EL (cell line): ENCODE measurements around the gene RNU1-1.
"Not testable (repeated sequence)": the region's sequence is repeated elsewhere in the genome, so short reads cannot be mapped to it uniquely, and the experiment has no call there.

Source experiments
- DNase-seq: peaks from one replicate; pipeline ENCODE4 v3.0.0-alpha.2; 2016

RNU1-1 gene

DNA sequence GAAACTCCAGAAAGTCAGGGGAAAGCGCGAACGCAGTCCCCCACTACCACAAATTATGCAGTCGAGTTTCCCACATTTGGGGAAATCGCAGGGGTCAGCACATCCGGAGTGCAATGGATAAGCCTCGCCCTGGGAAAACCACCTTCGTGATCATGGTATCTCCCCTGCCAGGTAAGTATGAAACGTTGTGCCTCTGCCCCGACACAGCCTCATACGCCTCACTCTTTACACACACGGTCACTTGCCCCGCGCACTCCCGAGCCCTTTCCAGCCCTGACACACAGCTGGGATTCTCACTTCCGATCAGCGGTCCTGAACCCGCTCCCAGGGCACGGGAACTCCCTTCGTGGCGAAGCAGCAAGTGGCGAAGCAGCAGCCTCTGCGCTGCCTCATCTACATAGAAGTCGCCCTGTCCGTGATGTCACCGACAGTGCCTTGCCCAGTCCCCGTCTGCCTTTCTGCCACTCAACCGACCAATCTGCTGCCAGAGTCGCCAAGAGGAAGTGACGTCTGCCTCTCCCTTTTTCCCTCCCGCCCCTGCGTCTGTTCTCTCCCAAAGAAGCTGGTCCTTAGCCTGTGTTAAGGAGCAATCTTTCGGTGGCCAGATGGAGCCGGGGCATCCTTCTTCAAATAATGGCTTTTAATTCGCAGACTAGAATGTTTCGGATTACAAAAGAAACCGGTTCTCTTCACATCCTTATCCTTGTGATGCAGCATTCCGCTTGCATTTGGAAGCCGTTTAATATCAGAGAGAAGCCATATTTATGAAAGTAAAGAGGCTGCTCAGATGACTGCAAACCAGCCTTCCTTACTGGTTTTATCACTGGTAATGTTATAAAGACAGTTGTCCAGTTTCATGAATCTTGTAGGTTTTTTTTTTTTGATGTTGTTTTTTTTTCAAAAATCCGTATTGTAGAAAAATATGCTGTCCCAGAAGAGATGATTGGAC lies at the start of gene RNU1-1:
Gene RNU1-1 (minus strand): TSS at position 179 of the 949 bp plus-strand sequence.
- DNase-seq = peak; percentile 79

DNA sequence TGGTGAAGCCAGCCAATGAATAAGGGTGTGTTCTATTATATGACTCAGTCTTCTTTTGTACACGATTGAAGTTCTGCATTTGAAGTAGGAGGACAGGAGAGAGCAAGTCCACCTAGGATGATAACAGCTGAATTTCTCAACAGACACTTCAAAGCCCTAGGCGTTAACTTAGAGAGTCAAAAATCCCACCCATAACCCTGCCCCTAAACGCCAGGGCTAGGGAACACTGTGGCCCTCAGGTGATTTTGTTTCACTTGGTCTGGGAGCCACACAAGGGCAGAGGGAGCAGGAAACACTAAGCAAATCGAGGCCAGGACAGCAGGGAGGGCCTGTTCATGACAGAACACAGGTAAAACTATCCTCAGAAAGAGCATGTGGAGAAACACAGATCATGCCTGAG lies 47.0 kb upstream of the RNU1-1 start:
- DNase-seq = not testable (repeated sequence)

DNA sequence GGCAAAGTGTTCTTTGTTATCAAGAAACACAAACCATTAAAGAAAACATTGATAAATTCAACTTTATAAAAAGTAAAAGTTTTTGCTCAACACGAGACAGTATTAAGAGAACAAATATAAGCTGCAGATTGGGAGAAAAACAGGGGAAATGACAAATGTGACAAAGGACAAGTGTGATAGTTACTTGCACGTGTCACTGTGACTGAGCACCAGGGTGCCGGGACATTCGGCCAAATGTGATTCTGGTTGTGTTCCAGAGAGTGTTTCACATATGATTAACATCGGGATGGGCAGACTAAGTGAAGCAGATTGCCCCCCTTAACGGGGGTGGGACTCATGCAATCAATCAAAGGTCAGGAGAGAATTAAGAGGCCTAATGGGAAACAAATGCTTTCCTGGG lies 46.4 kb upstream of the RNU1-1 start:
- DNase-seq = not testable (repeated sequence)

DNA sequence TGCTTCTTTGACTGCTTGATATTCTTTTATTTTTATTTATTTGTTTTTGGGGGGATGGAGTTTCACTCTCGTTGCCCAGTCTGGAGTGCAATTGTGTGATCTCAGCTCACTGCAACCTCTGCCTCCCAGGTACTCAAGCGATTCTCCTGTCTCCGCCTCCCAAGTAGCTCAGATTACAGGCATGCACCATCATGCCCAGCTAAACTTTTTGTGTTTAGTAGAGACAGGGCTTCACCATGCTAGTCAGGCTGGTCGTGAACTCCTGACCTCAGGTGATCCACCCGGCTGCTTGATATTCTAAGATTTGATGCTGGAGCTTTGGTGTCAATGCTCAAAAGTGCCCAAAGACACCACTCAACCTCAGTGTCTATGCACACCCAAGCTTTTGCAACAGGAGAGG lies 45.6 kb upstream of the RNU1-1 start:
- not testable (repeated sequence) for DNase-seq

DNA sequence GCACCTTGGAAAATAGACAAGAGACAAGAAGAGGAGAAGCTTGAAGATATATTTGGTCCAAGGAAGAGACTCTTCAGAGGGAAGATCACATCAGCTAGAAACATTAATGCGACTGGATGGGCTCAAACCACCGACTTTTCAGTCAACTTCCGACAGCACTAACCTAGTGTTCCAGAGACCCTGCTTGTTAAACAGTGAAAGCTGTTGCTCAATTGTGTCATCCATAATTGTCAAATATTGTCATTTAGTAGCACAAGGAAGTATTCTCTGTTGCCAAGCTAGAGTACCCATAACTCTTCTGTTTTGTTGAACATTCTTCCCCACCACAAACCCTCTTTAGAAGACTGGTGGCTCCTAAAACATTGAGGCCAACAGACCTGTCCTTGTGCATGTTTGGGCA lies 42.9 kb upstream of the RNU1-1 start:
- not testable (repeated sequence) for DNase-seq

DNA sequence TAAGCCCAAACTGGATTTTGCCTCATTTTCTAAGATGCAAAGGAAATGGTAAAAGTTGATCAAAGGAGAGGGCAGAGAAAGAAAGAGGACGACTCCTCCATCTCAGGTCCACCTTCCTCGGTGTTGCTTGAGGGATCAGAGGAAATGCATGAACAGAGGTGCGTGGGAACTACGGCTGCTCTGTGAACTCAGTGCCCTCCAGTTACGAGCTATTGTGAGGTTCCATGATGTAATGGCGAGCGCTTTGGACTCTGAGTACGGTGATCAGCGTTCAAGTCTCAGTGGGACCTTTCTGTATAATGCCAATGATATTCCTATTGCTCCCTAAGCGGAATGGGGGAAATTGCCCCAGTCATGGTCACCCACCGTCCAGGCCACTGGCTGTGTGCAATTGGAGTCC lies 39.2 kb upstream of the RNU1-1 start:
- not testable (repeated sequence) for DNase-seq

DNA sequence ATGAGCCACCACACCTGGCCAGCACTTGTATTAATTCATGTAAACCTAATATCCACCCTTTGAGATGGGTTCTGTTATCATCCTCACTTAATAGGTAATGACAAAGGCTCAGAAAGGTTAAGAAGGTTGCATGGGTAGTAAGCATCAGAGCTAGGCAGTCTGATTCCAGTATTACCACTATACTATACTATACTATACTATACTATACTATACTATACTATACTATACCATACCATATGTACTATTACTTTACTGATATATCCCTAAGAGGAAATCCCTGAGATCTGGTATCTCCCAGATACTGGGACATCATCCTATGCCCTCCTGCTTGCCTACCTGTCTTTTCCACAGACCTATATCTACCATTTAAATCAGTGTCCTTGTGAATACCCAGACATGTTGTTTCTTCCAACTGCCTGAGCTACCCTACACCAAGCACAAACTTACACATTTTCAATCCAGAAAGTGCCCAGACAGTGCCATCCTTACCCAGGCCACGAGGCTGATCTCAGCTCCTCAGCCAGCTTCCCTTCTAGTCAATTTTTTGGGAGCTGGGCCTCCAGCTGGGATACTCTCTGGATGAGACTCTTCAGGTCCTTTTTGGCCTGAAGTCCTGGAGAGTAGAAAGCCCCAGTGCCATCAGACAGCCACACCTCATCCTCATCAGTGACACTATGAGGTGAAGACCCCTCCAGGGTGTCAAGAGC lies 36.3 kb upstream of the RNU1-1 start:
- DNase-seq = not testable (repeated sequence)

DNA sequence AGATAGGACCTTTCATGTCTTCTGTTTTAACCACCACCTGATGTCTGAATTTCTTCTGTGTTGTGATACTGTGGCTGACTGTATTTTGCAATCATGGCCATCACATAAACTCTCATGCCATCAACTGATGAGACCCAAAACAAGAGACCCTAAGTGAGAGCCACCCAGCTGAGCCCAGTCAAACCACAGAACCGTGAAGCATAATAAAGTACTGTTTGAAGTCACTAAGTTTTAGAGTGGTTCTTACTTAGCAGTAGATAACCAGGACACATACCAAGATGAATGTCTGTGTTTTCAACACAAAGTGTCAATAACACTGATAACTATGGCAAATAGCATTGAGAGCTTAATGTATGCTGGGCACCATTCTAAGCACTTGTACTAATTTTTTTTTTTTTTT lies 35.5 kb upstream of the RNU1-1 start:
- not testable (repeated sequence) for DNase-seq

DNA sequence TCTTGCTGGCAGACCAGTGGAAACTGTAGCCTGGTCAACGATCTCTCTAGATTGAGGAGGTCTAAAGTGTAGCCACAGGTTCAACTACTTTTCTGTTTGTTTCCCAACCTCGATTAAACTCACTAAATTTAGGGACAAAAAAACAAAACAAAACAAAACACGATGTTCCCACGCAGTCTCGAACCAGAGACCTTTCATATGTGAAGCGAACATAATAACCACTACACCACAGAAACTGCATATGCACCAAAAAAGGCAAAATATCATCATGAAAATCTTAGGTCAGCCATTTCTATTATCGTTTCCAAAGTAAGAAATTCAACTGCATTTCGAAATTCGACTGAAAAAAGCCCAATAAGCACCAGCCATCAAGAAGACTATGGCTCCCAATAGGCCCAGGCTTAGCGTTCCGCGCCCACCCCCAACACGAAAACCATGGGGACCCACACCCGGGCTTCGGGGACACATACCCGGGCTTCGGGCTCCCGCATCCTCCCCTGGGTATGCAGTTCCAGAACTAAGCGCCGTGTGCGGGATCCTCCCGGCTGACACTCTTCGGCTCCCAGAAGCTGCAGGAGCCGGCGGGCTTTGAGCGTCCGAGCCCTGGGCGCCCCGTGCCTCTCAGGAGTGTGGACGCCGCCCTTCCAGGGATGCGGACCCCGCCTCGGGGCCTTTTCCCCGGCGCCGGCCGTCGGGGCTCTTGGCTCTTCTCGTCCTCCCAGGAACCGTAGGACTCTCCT lies 33.6 kb upstream of the RNU1-1 start:
- DNase-seq = not testable (repeated sequence)

DNA sequence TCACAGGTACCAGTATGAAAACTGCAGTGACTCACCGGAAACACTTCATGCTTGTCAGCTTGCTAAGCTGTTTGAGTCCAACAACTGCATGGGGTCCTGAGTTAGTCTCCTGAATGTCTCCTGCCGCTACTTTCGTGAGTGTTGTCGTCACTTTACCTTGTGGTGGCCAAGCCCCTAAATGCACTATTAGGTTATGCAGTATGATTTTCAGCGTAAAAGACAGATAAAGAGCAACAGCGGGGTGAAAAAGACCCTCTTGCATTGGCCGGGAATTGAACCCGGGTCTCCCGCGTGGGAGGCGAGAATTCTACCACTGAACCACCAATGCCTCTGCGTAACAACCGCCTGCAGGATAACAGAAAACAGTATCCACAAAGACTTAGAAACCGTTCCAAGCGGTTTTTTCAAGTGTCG lies 31.6 kb upstream of the RNU1-1 start:
- peak; percentile 77 for DNase-seq

DNA sequence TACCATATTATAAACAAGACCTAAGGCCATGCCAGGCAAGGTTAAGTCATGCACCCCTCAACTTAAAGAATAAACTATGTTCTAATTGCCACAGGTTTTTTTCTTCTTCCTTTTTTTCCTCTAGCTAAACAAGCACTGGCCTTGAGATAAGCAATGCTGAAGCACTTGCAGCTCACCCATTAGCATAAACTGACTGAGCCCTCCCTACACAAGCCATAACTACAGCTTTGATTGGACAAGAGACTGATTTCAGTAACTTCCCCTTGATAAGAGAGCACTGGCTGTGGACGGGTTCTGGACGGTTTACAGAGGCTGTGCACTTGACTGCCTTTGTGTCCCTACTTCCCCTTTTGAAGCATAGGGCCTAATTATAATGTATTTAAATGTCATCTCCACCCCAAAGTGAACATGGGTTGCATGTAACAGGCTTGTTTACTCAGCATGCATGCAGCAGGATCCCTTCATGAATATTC lies 26.4 kb upstream of the RNU1-1 start:
- not testable (repeated sequence) for DNase-seq

DNA sequence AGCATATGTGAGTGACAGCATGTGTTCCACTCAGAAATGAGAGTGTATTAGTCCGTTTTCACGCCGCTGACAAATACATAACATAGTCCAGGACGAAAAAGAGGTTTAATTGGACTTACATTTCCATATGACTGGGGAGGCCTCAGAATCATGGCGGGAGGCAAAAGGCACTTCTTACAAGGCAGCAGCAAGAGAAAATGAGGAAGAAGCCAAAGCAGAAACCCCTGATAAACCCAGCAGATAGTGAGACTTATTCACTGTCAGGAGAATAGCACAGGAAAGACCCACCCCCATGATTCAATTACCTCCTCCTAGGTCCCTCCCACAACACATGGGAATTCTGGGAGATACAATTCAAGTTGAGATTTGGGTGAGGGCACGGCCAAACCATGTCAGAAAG lies 23.4 kb upstream of the RNU1-1 start:
- not testable (repeated sequence) for DNase-seq

DNA sequence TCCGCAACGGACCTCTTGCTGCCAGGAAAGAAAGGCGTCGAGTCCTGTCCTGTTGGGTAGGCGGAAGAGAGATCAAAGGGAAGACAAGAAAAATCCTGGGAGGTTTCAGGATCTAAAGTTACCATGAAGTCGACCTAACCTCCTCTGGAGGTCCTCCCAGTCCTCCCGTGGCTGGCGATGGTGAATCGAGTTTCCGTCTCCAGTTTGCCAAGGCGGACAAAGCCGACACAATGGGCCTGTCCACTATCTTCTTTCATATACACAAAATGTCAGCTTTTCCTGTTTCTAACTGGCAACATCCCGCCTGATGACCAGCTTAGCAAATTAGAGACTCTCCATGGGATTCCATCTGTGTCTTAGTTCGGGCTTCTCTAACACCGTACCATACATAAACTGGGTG lies 22.7 kb upstream of the RNU1-1 start:
- DNase-seq = not testable (repeated sequence)

DNA sequence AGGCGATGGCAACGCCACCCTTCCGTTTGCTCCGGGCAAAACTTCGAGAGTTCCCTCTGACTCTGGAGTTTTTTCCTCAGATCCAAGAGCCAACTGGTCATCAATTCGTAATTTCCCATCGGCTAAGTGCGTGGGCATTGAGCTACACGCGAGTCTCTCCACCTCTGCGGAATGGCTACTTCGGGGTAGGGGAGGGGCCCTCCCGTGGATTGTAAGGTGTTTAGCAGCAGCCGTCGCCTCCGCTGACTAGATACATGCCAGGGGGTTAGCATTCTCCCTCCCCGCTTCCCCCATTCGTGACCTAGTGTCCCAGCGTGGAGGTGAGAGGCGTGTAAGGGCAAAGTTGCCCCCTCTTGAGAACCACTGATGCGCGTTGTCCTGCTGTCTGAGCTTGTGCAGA lies 21.8 kb upstream of the RNU1-1 start:
- not testable (repeated sequence) for DNase-seq

DNA sequence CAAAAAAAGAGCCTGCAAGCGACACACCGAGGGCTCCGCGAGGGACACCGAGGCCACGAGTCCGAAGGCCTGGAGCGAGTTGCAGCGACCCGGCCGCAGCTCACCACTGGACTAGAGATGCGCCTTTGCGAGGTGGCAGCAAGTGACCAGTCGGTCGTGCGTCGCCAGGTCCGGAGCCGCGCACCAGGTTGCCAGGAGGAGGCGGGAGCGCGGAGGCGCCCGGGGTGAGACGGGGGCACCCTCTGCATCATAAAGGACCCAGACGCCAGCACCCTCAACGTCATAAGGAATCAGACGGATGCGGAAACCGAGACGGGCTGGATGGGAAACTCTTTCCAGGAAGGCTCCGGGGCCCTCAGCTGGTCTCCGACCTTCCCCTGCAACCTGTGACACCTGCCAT lies 21.4 kb upstream of the RNU1-1 start:
- peak; percentile 18 for DNase-seq

DNA sequence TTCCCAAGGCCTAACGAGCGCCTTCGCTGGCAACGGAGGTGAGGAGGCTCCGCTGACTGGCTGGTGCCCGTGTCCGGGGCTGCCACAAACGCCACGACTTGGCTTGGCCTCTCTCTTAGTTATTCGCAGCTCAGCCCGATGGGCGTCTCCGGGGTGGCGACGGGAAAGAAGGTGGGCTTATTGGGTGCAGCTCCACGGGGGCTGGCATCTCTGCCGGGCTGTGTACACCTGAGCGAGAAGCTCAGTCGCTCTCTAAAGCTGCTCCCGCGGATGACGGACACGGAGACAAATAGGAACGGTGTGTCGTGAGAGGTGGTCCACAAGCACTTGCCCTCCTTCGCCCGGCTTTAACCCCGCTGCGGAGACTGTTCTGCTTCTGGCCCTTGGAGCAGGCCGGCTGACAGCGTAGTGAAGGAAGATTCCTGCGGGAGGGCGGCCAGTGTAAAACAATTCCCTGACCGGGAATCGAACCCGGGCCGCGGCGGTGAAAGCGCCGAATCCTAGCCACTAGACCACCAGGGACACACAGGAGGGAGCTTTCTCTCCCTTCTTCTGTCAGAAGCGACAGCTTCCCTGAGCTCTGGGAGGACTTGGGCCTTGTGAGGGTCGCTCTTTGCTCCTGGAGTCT lies 20.9 kb upstream of the RNU1-1 start:
- peak; percentile 86 for DNase-seq

DNA sequence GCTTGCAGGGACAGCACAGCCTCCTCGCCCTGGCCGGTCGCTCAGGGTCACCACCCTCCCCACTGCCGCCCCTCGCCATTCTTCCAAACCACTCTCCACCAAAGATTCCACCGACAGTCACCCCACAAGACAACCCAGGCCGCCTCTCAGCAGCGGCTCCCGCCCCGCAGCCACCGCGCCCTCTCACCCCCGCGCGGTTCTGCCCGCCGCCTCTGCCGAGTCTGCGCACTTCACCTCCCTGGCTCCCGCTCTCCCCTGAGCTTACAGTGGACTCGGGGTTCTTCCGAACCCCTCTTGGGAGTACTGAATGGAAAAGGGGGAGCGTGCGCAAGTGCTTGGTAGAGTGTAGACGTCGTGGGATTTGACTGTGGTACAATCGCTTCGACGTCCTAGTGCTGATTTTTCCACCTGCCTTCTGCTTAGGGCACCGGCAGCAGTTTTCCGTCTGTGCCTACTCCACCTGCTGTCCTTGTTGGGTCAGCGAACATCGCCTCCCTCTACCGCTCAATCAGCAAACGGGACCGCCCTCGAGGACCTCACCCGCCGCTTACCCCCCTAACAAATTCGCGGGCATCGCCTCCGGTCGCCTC lies 20.2 kb upstream of the RNU1-1 start:
- peak; percentile 8 for DNase-seq

DNA sequence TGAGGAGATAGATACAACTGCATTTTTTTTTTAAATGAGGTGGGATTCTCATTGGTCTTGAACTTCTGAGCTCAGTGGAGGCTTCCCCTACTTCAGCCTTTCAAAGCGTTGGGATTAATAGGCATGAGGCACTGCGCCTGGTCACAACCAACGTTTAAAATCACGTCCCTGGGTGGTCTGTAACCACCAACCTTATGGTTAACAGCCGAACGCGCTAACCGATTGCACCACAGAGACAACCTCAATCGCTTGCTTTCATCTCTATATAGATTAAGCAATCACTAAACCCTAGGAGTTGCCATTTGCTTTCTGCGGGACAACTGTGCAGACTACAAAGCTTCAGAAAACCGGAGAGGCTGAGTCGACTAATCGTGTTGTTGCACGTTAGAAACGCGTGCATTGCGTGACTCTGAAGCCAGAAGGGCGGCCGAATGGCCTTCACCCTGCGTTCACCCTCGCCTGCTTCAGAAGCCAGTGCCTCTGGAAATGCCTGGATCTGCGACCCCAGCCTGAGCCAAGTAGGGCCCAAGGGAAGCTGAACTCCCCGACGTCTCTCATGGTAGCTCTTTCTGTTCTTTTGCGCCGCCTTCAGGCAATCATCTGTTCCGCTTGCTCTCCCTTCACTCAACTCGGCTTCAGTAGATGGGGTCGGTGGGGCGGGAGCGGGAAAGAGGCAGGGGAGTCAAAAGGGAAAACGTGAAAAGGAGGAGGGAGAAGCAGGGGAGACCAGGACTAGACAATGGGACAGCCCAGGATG lies 18.3 kb upstream of the RNU1-1 start:
- DNase-seq = not testable (repeated sequence)

DNA sequence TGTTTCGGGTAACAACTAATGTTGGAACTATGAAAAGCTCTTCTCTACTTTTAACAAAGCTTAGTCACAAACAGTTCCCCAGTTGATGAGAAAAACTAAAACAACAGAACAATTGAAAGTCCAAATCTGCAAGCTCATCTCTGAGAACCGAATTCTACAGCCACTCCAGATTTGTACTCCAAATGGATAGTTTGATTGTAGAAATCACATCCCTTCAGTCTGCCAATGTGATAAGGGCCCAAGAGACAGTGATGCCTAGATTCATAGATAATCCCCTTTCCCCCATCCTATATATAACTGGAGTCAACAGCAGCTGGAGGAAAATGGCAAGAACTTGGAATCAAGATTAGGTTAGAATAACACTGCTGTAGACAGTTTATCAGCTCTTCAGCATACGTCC lies 14.3 kb upstream of the RNU1-1 start:
- DNase-seq = not testable (repeated sequence)

DNA sequence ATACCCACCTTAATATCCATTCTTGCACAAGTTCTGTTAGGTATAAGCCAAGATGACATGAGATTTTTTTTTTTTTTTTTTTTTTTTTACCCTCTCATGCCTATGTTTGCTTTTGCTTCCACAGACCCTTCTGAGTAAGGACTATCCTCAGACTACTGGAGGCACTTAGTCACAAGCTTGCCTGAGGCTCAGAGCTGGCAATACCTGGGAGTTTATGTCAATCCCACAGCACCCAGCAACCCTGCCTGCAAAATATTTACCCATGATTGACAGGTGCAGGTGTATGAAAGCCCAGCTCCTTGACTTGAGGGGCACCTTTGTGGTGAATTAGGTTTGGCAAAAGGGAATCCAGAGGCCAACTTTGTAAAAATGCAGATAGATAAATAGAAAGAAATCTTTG lies 11.7 kb upstream of the RNU1-1 start:
- not testable (repeated sequence) for DNase-seq

DNA sequence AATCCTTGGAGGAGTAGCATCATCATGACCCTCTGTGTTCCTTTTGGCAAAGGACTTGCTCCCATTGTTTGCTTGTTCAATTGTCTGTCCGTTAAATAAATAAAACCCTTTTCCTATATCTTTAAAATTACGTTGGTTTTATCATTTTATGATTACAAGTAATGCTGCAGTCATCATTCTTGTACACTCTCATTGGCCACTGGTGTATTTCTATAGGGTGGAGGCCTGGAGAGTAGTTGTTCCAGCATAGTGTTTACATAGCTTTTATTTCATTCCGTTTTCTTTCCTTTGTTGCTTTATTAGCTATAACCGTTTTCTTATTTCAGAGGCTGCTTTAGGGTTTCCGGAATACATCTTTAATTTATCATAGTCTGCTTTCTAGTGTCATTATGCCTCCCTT lies 7.6 kb upstream of the RNU1-1 start:
- not testable (repeated sequence) for DNase-seq

DNA sequence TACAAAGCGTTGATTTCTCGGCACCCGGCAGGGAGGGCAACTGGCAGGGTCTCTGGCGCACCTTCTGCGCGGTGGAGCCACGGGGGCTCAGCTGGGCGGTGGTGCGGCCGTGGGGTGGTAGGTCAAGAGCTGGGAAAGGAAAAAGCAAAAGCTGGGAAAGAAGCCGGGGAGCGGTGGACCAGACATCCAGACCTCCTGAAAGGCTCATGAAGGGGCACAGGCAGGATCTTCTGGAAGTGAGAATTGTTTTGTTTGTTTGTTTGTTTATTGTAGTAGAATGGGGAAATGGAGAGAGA lies 7.2 kb upstream of the RNU1-1 start:
- no peak for DNase-seq
